Esophagus muscularis mucosa (tissue), 4 donors: ENCODE measurements around the gene DGAT2. TPM values are rescaled to one million over a fixed set of nuclear protein-coding genes. Genes with fewer than 3 reads are reported as not detected.
A peak's percentile ranks its signal among the peaks of the same experiment; 100 is the strongest.

Experiments
- DNase-seq: peaks from one replicate; pipeline ENCODE4 v3.0.0-alpha.2; 2017; ENCODE audit errors: extremely low spot score
- H3K27ac ChIP-seq, 4 donors: fragments of 200-600 bp; sonication (generic); replicated peaks in 1 of 4; 1 replicate in 3 of 4; 2 replicates in 1 of 4; pipeline ENCODE4 v1.5.1; 2016 to 2019; ENCODE audit warnings: mild to moderate bottlenecking in 1 of 4
- H3K27me3 ChIP-seq, 4 donors: fragments of 200-600 bp; sonication (generic); one replicate each; pipeline versions ENCODE4 v1.5.1 to v1.6.0; 2016 to 2019
- H3K36me3 ChIP-seq, 4 donors: fragments of 200-600 bp; sonication (generic); one replicate each; pipeline ENCODE4 v1.5.1; 2016 to 2019
- H3K4me1 ChIP-seq, 4 donors: fragments of 200-600 bp; sonication (generic); one replicate each; pipeline ENCODE4 v1.5.1; 2016 to 2019
- H3K4me3 ChIP-seq, 4 donors: fragments of 200-600 bp; sonication (generic); 1 replicate in 2 of 4; 2 replicates in 2 of 4; pipeline ENCODE4 v1.5.1; 2016 to 2019; ENCODE audit warnings: mild to moderate bottlenecking in 4 of 4, moderate library complexity in 1 of 4
- H3K9me3 ChIP-seq, 4 donors: fragments of 200-600 bp; sonication (generic); 1 replicate in 3 of 4; 2 replicates in 1 of 4; pipeline ENCODE4 v1.5.1; 2016 to 2019
- CTCF ChIP-seq, 3 experiments: fragments of 200-600 bp in 2 of 3; fragments of 450-650 bp in 1 of 3; sonication (generic) in 2 of 3; IDR thresholded peaks; one replicate each; pipeline ENCODE4 v1.5.1; 2017 to 2019; ENCODE audit warnings: antibody characterized with exemption in 3 of 3, mild to moderate bottlenecking in 2 of 3, moderate library complexity in 1 of 3
- EP300 ChIP-seq: sonication (generic); formaldehyde crosslinking; IDR thresholded peaks from one replicate; pipeline ENCODE4 v1.6.1; 2017; ENCODE audit warnings: antibody characterized with exemption
- POLR2A ChIP-seq: fragments of 450-650 bp; IDR thresholded peaks from one replicate; pipeline ENCODE4 v1.6.1; 2017; ENCODE audit warnings: antibody characterized with exemption, moderate library complexity, mild to moderate bottlenecking, low read depth
- POLR2AphosphoS5 ChIP-seq, 2 donors: sonication (generic); formaldehyde crosslinking; IDR thresholded peaks; one replicate each; pipeline ENCODE4 v1.6.1; 2017; ENCODE audit warnings: antibody characterized with exemption in 2 of 2
- WGBS: methylation state at CpG from one replicate; pipeline ENCODE4 v1.1.5; 2018; 5-methylcytosine and 5-hydroxymethylcytosine counted together
- intact Hi-C: fragments of 100-400 bp; cut with DNase I; formaldehyde crosslinking; loops from one replicate; pipeline ENCODE4 v1.15.1; 2023
- total RNA-seq, 4 donors: library from RNA; depleted of rRNA; stranded (reverse); fragments of >200 nt; gene quantifications; one replicate each; pipeline versions ENCODE4 v1.1.0 to v1.2.1, GENCODE V29; 2016

Gene DGAT2
- total RNA-seq, 4 donors from 2014 or later: 0.83 to 6.5 (median 2.0) TPM

- no peak overlapping the region for H3K4me3 ChIP-seq
- WGBS: 76% methylated on average over 2 of the region's 2 CpGs
- H3K27me3 ChIP-seq: no peaks in the 10 kb centered on the region
- H3K9me3 ChIP-seq: no peaks in the 10 kb centered on the region
- intact Hi-C loops: no loop called here
- H3K27ac ChIP-seq: peak overlapping the region in 3 of 4 donors; percentile 1 to 60 (median 45)
- TF ChIP-seq POLR2A (no peak), POLR2AphosphoS5 (IDR thresholded peaks at IDR 0.05) (no peak), CTCF (IDR thresholded peaks at IDR 0.05) (no peak), EP300 (no peak)
- H3K4me1 ChIP-seq: peaks cover 21 to 30% (median 27%) of the 10 kb centered on the region in 4 donors
- no peak for DNase-seq
- no peaks in the 10 kb centered on the region for H3K36me3 ChIP-seq
These were observed 44.0 kb downstream of the DGAT2 start for GRCh38 chr11:75812542-75813040.

GRCh38 chr11:75813124-75813523 lies 44.5 kb downstream of the DGAT2 start:
- TF ChIP-seq CTCF (IDR thresholded peaks at IDR 0.05): no peak
- TF ChIP-seq EP300: no peak
- no peak for TF ChIP-seq POLR2AphosphoS5 (IDR thresholded peaks at IDR 0.05)
- no peak for TF ChIP-seq POLR2A
- Histone ChIP-seq H3K4me1 (peaks cover 23 to 35% (median 32%) of the 10 kb centered on the region in 4 donors), H3K27ac (peak overlapping the region in 3 of 4 donors; percentile 1 to 60 (median 45)), H3K4me3 (no peak overlapping the region), H3K27me3 (no peaks in the 10 kb centered on the region), H3K36me3 (no peaks in the 10 kb centered on the region), H3K9me3 (no peaks in the 10 kb centered on the region)
- intact Hi-C loops: no loop called here
- no peak for DNase-seq
- WGBS: 79% methylated on average over 2 of the region's 2 CpGs

- Histone ChIP-seq H3K4me3 (peak overlapping the region in 2 of 4 donors; percentile 87 to 100), H3K4me1 (peaks cover 23 to 38% (median 37%) of the 10 kb centered on the region in 4 donors), H3K27me3 (no peaks in the 10 kb centered on the region), H3K36me3 (no peaks in the 10 kb centered on the region), H3K9me3 (no peaks in the 10 kb centered on the region), H3K27ac (peak overlapping the region; percentile 94 to 99 (median 96))
- no peak for DNase-seq
- WGBS: 69% methylated on average over 1 of the region's 1 CpG
- TF ChIP-seq CTCF (IDR thresholded peaks at IDR 0.05) (no peak), POLR2AphosphoS5 (IDR thresholded peaks at IDR 0.05) (peak; percentile 27 to 52), EP300 (no peak)
- intact Hi-C loops: no loop called here
These were observed 45.1 kb downstream of the DGAT2 start for GRCh38 chr11:75813622-75814039.

- Histone ChIP-seq H3K27ac (peak overlapping the region; percentile 94 to 99 (median 96)), H3K4me3 (peak overlapping the region; percentile 87 to 100 (median 93)), H3K4me1 (peaks cover 23 to 45% (median 42%) of the 10 kb centered on the region in 4 donors), H3K36me3 (no peaks in the 10 kb centered on the region), H3K9me3 (no peaks in the 10 kb centered on the region), H3K27me3 (no peaks in the 10 kb centered on the region)
- intact Hi-C loops: no loop called here
- 0% methylated on average over 6 of the region's 12 CpGs for WGBS
- DNase-seq: no peak
- TF ChIP-seq POLR2A (no peak), POLR2AphosphoS5 (IDR thresholded peaks at IDR 0.05) (no peak), EP300 (no peak), CTCF (IDR thresholded peaks at IDR 0.05) (no peak)
These were observed 45.7 kb downstream of the DGAT2 start for GRCh38 chr11:75814363-75814676.
